PC-3 (cell line): ENCODE data around the gene DPH7. TPM values are rescaled to one million over a fixed set of nuclear protein-coding genes. Genes with fewer than 3 reads are reported as not detected.

ENCODE experiments used
- ATAC-seq: fragments of 200-7000 bp; cut with Tn5 transposase; 2 replicates; pipeline ENCODE4 v1.9.1; 2020; ENCODE audit warnings: mild to moderate bottlenecking, moderate library complexity
- BruUV-seq: library from RNA; stranded (reverse); fragments of 400-500 nt; replicated peaks from 2 replicates; lab custom pipeline; 2021; lab: Mats Ljungman, UMichigan
- CTCF ChIA-PET: fragments of 300-600 bp; sonication (Branson Sonifier 250); formaldehyde crosslinking; loops from one replicate; lab custom pipeline; 2022; ENCODE audit warnings: antibody characterized with exemption; lab: Charles Lee
- POLR2A ChIA-PET: fragments of 300-600 bp; sonication (Branson Sonifier 250); formaldehyde crosslinking; loops from one replicate; lab custom pipeline; 2022; ENCODE audit warnings: antibody characterized with exemption; ENCODE audit not compliant: unreplicated experiment; lab: Charles Lee
- DNase-seq: peaks from one replicate; pipeline ENCODE4 v3.0.0-alpha.2; 2015
- H2AFZ ChIP-seq: fragments of 300-600 bp; sonication (generic); 2 replicates; pipeline ENCODE4 v1.6.0; 2016; ENCODE audit warnings: antibody characterized with exemption, low read length
- H3F3A ChIP-seq: fragments of 300-600 bp; sonication (generic); one replicate; pipeline ENCODE4 v1.6.0; 2017; ENCODE audit warnings: antibody characterized with exemption, low read length, control low read depth, mild to moderate bottlenecking; ENCODE audit not compliant: unreplicated experiment
- H3K27ac ChIP-seq: fragments of 300-600 bp; sonication (generic); 2 replicates; pipeline ENCODE4 v1.5.1; 2016; ENCODE audit warnings: mild to moderate bottlenecking, low read length
- H3K27me3 ChIP-seq: fragments of 300-600 bp; sonication (generic); 2 replicates; pipeline ENCODE4 v1.6.1; 2016; ENCODE audit warnings: low read length, mixed read lengths
- H3K36me3 ChIP-seq: fragments of 300-600 bp; sonication (generic); 2 replicates; pipeline ENCODE4 v1.6.1; 2016; ENCODE audit warnings: low read depth, mixed run types, low read length, mixed read lengths
- H3K4me1 ChIP-seq: fragments of 300-600 bp; sonication (generic); 2 replicates; pipeline ENCODE4 v1.5.1; 2016; ENCODE audit warnings: low read length; ENCODE audit not compliant: insufficient read depth
- H3K4me2 ChIP-seq: fragments of 300-600 bp; sonication (generic); 2 replicates; pipeline ENCODE4 v1.6.0; 2016; ENCODE audit warnings: low read length
- H3K4me3 ChIP-seq: fragments of 300-600 bp; sonication (generic); 2 replicates; pipeline ENCODE4 v1.5.1; 2016; ENCODE audit warnings: mild to moderate bottlenecking, low read length, mixed read lengths
- H3K79me2 ChIP-seq: fragments of 300-600 bp; sonication (generic); 2 replicates; pipeline ENCODE4 v1.6.1; 2017; ENCODE audit warnings: low read length, mixed read lengths
- H3K9ac ChIP-seq: fragments of 300-600 bp; sonication (generic); 2 replicates; pipeline ENCODE4 v1.6.0; 2016; ENCODE audit warnings: mild to moderate bottlenecking, low read length
- H3K9me2 ChIP-seq: fragments of 300-600 bp; sonication (generic); replicated peaks from 2 replicates; pipeline ENCODE4 v1.6.1; 2016; ENCODE audit warnings: mixed run types, low read length, mixed read lengths
- H3K9me3 ChIP-seq: fragments of 300-600 bp; sonication (generic); 2 replicates; pipeline ENCODE4 v1.6.1; 2016; ENCODE audit warnings: low read length, mixed read lengths
- H4K20me1 ChIP-seq: fragments of 300-600 bp; sonication (generic); 2 replicates; pipeline ENCODE4 v1.6.1; 2016; ENCODE audit warnings: low read length, mixed read lengths
- EZH2 ChIP-seq: fragments of 300-600 bp; sonication (generic); IDR thresholded peaks from one replicate; pipeline ENCODE4 v1.6.1; 2017; ENCODE audit warnings: antibody characterized with exemption, mild to moderate bottlenecking, low read length; ENCODE audit not compliant: unreplicated experiment
- EZH2phosphoT487 ChIP-seq: fragments of 300-600 bp; sonication (generic); IDR thresholded peaks from 2 replicates; pipeline ENCODE4 v1.6.1; 2018; ENCODE audit warnings: mild to moderate bottlenecking, antibody characterized with exemption, low read length, borderline replicate concordance
- intact Hi-C: fragments of 100-400 bp; cut with micrococcal nuclease; formaldehyde crosslinking; loops from 2 replicates; pipeline ENCODE4 v1.9.0; 2023
- total RNA-seq: library from RNA; depleted of rRNA; stranded (reverse); fragments of >200 nt; gene quantifications from 2 replicates; pipeline ENCODE4 v1.2.3, GENCODE V29; 2014
- TF ChIP-seq, protein P1 (sequence below): fragments of 300-600 bp; sonication (generic); conservative IDR thresholded peaks from 2 replicates; pipeline ENCODE4 v1.5.1; 2017; ENCODE audit warnings: antibody characterized with exemption, low read depth, mild to moderate bottlenecking, low read length

DPH7 gene
- total RNA-seq, 1 experiment from 2014 or later, result 35.1 TPM

DNA sequence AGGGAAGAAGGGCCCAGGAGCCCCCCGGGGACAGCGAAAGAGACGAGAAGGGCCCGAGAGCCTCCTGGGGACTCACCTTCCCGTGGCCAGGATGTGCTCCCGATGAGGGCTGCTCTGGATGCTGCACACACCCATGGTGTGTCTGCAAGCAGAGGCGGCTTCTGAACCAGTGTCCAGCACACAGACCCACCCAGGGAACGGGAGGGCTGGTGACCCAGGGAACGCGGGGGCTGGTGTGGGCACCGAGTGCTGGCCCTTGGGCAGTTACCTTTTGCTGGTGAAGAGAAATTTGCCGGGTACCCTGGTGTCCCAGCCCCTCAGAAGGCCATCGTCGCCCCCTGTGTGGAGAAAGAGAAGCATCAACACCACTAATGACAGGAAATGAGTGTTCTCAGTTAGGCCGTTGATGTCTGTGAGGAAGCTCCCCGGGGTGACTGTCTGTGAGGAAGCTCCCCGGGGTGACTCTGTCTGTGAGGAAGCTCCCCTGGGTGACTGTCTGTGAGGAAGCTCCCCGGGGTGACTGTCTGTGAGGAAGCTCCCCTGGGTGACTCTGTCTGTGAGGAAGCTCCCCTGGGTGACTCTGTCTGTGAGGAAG lies 13.8 kb downstream of the DPH7 start:
- TF ChIP-seq, protein P1, sequence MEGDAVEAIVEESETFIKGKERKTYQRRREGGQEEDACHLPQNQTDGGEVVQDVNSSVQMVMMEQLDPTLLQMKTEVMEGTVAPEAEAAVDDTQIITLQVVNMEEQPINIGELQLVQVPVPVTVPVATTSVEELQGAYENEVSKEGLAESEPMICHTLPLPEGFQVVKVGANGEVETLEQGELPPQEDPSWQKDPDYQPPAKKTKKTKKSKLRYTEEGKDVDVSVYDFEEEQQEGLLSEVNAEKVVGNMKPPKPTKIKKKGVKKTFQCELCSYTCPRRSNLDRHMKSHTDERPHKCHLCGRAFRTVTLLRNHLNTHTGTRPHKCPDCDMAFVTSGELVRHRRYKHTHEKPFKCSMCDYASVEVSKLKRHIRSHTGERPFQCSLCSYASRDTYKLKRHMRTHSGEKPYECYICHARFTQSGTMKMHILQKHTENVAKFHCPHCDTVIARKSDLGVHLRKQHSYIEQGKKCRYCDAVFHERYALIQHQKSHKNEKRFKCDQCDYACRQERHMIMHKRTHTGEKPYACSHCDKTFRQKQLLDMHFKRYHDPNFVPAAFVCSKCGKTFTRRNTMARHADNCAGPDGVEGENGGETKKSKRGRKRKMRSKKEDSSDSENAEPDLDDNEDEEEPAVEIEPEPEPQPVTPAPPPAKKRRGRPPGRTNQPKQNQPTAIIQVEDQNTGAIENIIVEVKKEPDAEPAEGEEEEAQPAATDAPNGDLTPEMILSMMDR, result no peak
- no peak for TF ChIP-seq EZH2phosphoT487
- Histone ChIP-seq H3K27me3 (no peaks in the 10 kb centered on the region), H3K79me2 (no peaks in the 10 kb centered on the region), H3K4me2 (no peak overlapping the region), H3K27ac (no peak overlapping the region), H3K36me3 (no peaks in the 10 kb centered on the region), H3K4me3 (no peak overlapping the region), H3K9ac (no peak overlapping the region), H3K9me3 (no peaks in the 10 kb centered on the region), H3F3A (no peaks in the 10 kb centered on the region), H3K4me1 (no peaks in the 10 kb centered on the region), H3K9me2 (no peaks in the 10 kb centered on the region), H4K20me1 (no peaks in the 10 kb centered on the region), H2AFZ (no peak overlapping the region)
- BruUV-seq, result no TSS peak
- ChIA-PET CTCF (no interaction called here), POLR2A (no interaction called here)
- no peak for DNase-seq
- no peak for ATAC-seq
- intact Hi-C loops, result no loop called here

DNA sequence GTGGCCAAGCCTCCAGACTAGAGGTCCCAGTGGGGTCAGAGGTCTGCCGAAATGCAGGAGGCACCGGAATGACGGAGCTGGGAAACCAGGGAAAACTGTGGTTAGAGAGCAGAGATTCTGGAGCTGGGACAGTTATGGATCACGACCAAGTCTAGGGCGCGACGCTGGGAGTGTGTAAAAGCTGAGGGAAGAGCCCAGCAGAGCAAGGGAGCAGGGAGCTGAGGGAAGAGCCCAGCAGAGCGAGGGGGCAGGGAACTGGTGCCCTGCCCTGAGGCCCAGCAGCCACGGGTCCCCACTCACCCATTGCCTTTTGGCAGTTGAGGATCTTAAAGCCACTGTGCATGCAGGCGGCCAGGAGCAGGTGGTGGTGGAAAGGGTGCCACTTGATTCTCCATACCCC lies 14.6 kb downstream of the DPH7 start:
- no peak for DNase-seq
- ChIA-PET POLR2A (interaction anchor here (0.6 kb wide), 1 partner anchor 14 kb away, joined by 5 read pairs; the partner anchor contains the start of gene PNPLA7), CTCF (no interaction called here)
- H3K79me2 ChIP-seq, result no peaks in the 10 kb centered on the region
- H3F3A ChIP-seq, result no peaks in the 10 kb centered on the region
- no peaks in the 10 kb centered on the region for H3K36me3 ChIP-seq
- no peak overlapping the region for H3K27ac ChIP-seq
- no peaks in the 10 kb centered on the region for H3K9me3 ChIP-seq
- TF ChIP-seq, protein P1, result no peak
- TF ChIP-seq EZH2phosphoT487, result no peak
- no peak for TF ChIP-seq EZH2
- no peak for ATAC-seq
- H4K20me1 ChIP-seq, result no peaks in the 10 kb centered on the region
- intact Hi-C loops, result no loop called here
- H3K9me2 ChIP-seq, result no peaks in the 10 kb centered on the region
- H3K27me3 ChIP-seq, result no peaks in the 10 kb centered on the region
- H3K4me1 ChIP-seq, result no peaks in the 10 kb centered on the region
- BruUV-seq, result no TSS peak
- H3K4me3 ChIP-seq, result no peak overlapping the region
- H3K4me2 ChIP-seq, result no peak overlapping the region
- H2AFZ ChIP-seq, result no peak overlapping the region
- no peak overlapping the region for H3K9ac ChIP-seq

DNA sequence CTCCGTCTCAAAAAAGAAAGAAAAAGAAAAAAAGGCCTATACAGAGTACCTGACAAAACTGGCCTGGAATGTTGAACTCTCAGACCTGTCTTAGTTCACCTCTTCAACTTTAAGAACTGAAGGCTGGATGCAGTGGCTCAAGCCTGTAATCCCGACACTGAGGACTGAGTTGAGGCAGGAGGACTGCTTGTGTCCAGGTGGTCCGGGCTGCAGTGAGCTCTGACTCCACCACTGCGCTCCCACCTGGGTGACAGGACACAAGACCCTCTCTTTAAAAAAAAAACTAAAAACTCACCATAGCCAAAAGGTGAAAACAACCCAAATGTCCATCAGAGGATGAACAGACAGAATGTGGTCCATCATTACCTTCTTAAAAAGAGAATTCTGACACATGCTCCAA lies 20.6 kb downstream of the DPH7 start:
- no peaks in the 10 kb centered on the region for H3K9me3 ChIP-seq
- no peak overlapping the region for H3K4me3 ChIP-seq
- no peaks in the 10 kb centered on the region for H3K27me3 ChIP-seq
- 0 out of 2 replicates have a peak, but pooled peaks cover 4% of the 10 kb centered on the region for H3K79me2 ChIP-seq
- H3K27ac ChIP-seq, result no peak overlapping the region
- H3K9ac ChIP-seq, result no peak overlapping the region
- TF ChIP-seq, protein P1, result no peak
- TF ChIP-seq EZH2, result no peak
- TF ChIP-seq EZH2phosphoT487, result no peak
- no peaks in the 10 kb centered on the region for H3K9me2 ChIP-seq
- ChIA-PET POLR2A (no interaction called here), CTCF (no interaction called here)
- DNase-seq (no peak), ATAC-seq (no peak)
- intact Hi-C loops, result loop anchor here (10.0 kb wide), 1 partner anchor 47 kb away; the partner anchor contains the start of gene ARRDC1
- no peaks in the 10 kb centered on the region for H3F3A ChIP-seq
- no peaks in the 10 kb centered on the region for H4K20me1 ChIP-seq
- no peak overlapping the region for H3K4me2 ChIP-seq
- no TSS peak for BruUV-seq
- H3K36me3 ChIP-seq, result peaks cover 5% of the 10 kb centered on the region; the same call in 1 of the 2 replicates
- no peak overlapping the region for H2AFZ ChIP-seq
- no peaks in the 10 kb centered on the region for H3K4me1 ChIP-seq
